Stimulated activated CD8-positive, alpha-beta memory T cell treated with anti-CD3 and anti-CD28 coated beads, Interleukin-15, amount 100 ng/mL, for 48 hours (primary cell): ENCODE measurements around the gene IQGAP3.

Experiments used
- DNase-seq, 2 donors: peaks; one replicate each; pipeline ENCODE4 v3.0.0-alpha.2; 2020; ENCODE audit warnings: low read depth in 2 of 2

The IQGAP3 gene

DNA sequence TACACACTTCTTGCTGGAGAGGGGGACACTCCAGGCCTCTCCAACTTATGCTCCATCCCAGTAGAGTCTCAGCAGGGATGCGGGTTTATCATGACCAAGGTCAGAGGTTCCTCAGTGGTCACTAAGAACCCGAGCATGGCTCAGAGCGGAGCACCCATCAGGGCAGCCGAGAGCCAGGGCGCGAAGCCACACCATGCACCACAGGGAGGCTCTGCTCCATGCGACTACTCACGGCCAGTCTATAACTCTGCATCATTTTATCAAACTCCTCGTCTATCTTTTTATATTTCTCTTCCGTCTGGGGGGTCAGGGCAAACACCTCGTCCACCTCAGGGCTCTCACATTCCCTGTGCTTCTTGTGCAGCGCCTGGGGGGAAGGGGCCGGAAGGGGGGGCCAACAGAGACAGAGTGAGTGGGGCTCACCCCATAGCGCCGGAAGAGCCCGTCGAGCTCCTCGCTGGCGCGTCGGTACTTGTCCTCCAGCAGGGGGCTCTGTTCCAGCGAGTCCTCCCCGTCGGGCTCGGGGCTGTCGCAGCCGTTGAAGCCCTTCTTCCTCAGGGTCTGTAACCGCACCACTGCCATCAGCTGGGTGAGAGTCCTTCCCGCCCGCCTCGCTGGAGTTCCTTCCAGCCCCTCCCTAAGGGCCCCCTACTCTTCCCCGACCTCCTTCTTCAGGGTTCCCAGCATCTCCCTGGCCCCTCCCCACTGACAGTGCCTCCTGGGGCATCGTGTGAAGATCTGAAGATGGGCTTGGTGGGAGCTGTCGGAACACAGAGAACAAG, 91.8 kb downstream of the IQGAP3 start:
- DNase-seq: peak in 1 of 2 donors; percentile 63

DNA sequence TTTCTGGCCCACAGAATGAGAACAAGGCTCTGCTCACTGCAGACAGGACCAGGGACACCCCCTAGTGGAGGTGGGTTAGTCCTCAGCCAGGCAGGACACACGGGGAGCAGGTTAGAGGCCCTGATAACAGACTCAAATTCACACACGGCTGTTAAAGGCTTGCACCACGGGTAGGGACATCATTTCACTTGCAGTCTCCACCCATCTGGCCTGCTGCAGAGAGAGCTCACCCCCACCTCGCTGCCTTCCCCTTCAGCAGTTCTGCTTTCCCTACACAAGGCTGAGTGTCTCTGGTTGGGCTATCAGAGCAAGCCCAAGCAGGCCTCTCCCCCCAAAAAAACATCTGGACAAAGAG, 92.4 kb downstream of the IQGAP3 start:
- DNase-seq: no peak

DNA sequence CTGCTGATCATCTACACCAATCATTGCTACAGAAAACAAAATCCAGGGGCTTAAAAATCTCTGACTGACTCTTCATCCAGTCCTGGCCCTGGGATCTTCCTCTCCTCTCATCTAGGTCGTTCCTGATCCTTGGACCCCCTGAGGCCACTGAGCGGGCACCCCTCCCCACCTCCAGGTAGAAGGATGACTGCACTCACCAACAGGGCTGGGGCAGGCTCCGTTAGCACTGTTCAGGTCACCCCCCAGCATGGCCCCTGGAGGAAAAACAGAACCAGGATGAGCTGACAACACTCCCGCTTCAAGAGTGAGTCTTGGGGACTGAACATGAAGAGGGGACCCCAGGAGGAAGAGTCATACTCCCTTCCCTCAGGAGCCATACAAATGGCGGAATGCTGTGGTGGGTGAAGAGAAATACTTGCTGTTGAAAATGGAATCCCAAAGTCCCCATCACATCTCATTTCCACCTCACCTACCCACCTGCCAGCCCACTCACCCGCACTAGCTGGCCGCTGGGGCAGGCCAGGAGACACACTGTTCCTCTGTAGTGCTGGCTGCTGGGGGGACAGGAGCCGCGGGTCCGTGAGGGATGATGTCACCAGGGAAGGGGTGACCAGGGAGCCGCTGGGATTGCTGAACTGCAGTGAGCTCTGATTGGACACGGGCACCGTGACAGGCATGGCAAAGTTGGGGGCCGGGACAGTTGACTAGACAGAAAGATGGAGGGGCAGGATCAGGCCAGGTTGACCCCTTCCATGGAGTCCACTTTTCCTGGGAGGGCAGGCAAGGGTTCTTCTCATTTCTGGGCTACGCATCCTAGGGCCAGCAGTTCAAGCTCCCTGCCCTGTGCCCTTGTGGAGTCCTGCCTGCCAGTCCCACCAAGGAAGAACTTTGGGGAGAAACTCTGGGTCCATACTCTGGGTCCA, 93.0 kb downstream of the IQGAP3 start:
- no peak for DNase-seq

DNA sequence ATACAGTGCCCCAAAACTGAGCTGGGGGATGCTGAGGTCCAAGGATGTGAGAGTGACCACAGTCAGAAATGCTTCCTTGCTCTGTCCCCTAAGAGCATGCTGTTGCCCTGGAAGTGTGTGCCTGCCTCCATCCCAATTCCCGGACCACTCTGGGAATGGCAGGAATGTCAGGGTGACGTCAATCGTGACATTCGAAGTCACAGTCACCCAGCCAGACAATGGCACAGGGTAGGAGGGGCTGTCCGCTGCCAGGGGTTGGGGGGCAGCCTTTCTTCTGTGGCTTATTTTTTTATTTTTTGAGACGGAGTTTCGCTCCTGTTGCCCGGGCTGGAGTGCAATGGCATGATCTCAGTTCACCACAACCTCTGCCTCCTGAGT, 94.1 kb downstream of the IQGAP3 start:
- no peak for DNase-seq

DNA sequence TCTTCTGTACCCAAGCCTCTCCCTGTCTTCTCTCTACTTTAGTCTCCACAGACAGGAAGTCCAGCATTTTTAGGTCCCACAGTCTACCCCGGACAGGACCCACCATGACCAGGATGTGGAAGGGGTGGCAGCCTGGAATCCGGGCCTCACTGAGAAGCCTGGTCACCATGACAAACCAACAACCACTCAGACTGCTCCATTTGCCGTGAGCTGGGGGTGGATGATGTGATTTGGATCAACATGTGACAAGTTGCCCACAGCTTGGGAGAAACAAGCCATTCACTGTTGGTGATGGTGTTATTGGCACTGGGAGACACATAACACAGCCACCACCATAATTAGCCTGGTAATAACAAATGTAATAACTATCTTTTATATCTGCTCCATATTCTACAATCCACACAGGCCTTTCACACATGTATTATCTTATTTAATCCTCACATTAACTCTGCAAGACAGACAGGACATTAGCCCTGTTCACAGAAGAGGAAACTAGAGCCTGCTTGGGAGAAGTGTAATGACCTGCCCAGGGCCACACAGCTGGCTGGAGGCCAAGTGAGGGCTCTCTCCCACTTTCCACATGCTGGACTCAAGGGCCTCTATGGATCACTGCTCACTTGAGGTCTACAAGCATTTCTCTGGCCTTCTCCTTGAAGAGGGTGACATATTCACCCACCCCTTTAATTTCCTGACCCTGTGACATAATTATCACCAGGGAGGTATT, 94.7 kb downstream of the IQGAP3 start:
- DNase-seq: no peak

DNA sequence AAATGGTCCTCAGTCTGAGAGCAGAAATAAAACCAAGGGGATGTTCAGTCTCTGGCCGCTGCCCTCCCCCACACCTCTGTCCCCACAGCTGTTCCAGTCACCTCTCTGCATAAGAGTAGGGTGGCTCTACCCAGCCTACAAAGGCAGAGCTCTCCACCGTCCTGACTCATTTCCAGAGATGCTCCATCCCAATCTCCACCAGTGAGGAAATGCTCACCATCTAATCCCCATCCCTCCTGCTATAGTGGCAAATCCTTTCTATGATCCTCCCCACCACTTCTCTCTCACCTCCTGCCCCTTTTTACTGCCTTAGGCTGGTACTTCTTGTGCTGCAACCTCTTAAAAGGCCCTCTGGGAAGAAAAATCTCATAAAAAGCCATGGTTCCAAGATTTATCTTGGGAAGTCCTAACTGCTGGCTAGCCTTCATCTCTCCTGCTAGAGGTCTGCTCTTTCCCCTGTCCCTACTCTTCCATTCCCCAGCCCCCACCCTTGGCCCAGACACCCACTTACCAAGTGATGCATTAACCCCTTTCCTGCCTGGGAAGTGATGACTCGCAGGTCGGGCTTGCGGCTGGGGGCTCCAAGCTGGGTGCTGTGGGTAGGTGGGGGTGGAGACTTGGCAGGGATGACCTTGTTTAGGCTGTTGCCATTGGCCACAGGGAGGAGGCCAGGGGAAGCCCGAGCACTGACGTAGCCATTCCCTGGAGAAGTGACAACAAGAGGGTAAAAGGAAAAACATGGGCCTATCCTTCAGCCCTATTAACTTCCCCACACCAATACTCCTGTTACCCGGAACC, 95.7 kb downstream of the IQGAP3 start:
- DNase-seq: peak in 1 of 2 donors; percentile 68

DNA sequence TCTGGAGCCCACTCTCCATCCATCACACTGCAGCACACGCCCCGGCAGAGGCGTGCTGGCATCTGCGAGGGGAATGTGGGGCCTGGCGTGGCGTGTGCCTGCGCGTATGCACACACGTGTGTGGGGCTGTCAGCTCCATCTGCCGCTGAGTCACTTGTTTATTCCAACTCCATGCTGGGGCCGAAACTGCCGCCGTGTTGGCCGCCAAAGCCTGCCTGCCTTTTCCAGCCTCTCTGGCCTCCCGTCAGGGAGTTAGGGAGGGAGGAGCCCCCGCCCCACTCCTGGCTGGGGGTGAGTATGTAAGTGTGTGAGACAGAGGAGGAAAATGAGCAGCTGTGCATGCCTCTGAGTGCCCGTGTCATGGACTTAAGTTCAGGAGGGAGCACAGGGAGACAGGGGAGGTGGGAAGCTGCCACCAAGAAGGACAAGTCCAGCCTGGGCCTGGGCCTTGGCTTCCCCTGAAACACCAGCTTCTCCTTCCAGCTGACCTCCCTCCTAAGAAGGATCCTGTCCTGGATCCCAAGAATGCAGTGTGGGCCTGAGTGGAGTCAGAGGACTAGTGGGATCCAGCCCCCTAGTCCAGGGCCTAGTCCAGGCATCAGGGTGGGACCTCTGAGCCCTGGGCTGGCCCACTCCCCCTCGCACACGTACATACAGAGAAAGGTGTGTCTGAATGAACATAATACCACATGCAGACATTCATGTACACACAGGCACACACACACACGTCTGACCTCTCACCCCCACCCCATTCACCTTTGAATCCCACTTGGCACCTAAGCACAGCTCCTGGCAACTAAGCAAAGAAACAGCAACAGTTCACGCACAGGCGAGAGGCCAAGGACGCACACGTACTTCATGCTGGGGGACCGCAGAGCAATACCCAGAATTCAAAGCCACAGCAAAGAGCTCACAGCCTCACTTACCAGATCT, 96.5 kb downstream of the IQGAP3 start:
- no peak for DNase-seq
